Hepatocyte (in vitro differentiated cells): Measurements from ENCODE around the gene ACSM3. TPM values are rescaled to one million over a fixed set of nuclear protein-coding genes. Genes with fewer than 3 reads are reported as not detected.

Source experiments
- DNase-seq: peaks from one replicate; pipeline ENCODE4 v3.0.0-alpha.2; 2016; ENCODE audit warnings: low spot score
- H2AFZ ChIP-seq: fragments of 200-600 bp; sonication (generic); 2 replicates; pipeline ENCODE4 v1.6.0; 2016; ENCODE audit warnings: antibody characterized with exemption, mild to moderate bottlenecking
- H3K27ac ChIP-seq: fragments of 200-600 bp; sonication (generic); 2 replicates; pipeline ENCODE4 v1.5.1; 2016; ENCODE audit warnings: mild to moderate bottlenecking
- H3K27me3 ChIP-seq: fragments of 200-600 bp; sonication (generic); 2 replicates; pipeline ENCODE4 v1.6.1; 2016
- H3K36me3 ChIP-seq: fragments of 200-600 bp; sonication (generic); replicated peaks from 2 replicates; pipeline ENCODE4 v1.5.1; 2016; ENCODE audit warnings: low read depth; ENCODE audit not compliant: insufficient read depth
- H3K4me1 ChIP-seq: fragments of 200-600 bp; sonication (generic); 2 replicates; pipeline ENCODE4 v1.5.1; 2016; ENCODE audit warnings: mild to moderate bottlenecking, moderate library complexity; ENCODE audit not compliant: insufficient read depth
- H3K4me2 ChIP-seq: fragments of 200-600 bp; sonication (generic); 2 replicates; pipeline ENCODE4 v1.6.0; 2016
- H3K4me3 ChIP-seq: fragments of 200-600 bp; sonication (generic); 2 replicates; pipeline ENCODE4 v1.5.1; 2016; ENCODE audit warnings: mild to moderate bottlenecking
- H3K79me2 ChIP-seq: fragments of 200-600 bp; sonication (generic); 2 replicates; pipeline ENCODE4 v1.6.0; 2017; ENCODE audit warnings: mild to moderate bottlenecking
- H3K9me2 ChIP-seq: fragments of 200-600 bp; sonication (generic); replicated peaks from 2 replicates; pipeline ENCODE4 v1.6.0; 2017; ENCODE audit warnings: mild to moderate bottlenecking; ENCODE audit not compliant: insufficient read depth
- H3K9me3 ChIP-seq: fragments of 200-600 bp; sonication (generic); 2 replicates; pipeline ENCODE4 v1.5.1; 2016; ENCODE audit warnings: low read depth, mild to moderate bottlenecking
- H4K20me1 ChIP-seq: fragments of 200-600 bp; sonication (generic); 2 replicates; pipeline ENCODE4 v1.6.0; 2016; ENCODE audit warnings: mild to moderate bottlenecking; ENCODE audit not compliant: insufficient read depth, poor library complexity, severe bottlenecking
- EZH2 ChIP-seq: fragments of 200-600 bp; sonication (generic); IDR thresholded peaks from 2 replicates; pipeline ENCODE4 v1.6.1; 2016; ENCODE audit warnings: antibody characterized with exemption, mild to moderate bottlenecking, borderline replicate concordance
- EZH2phosphoT487 ChIP-seq: fragments of 200-600 bp; sonication (generic); IDR thresholded peaks from one replicate; pipeline ENCODE4 v1.6.1; 2018; ENCODE audit warnings: antibody characterized with exemption, mild to moderate bottlenecking, low read depth, moderate library complexity; ENCODE audit not compliant: unreplicated experiment, severe bottlenecking
- WGBS: methylation state at CpG from one replicate; pipeline ENCODE4 v1.1.6; 2016; ENCODE audit warnings: low lambda C conversion rate; ENCODE audit errors: missing lambda C conversion rate; 5-methylcytosine and 5-hydroxymethylcytosine counted together
- polyA plus RNA-seq: library from polyadenylated mRNA; unstranded; fragments of >200 nt; fragmentation: Nextera tagmentation; extraction: Ambion mirVana; gene quantifications from 2 replicates; pipeline ENCODE4 v1.2.1, GENCODE V29; 2016
- total RNA-seq: library from RNA; depleted of rRNA; stranded (reverse); fragments of >200 nt; gene quantifications from 2 replicates; pipeline ENCODE4 v1.2.3, GENCODE V29; 2014
- TF ChIP-seq, protein P1 (sequence below): fragments of 200-600 bp; sonication (generic); IDR thresholded peaks from 2 replicates; pipeline ENCODE4 v1.5.1; 2016; ENCODE audit warnings: antibody characterized with exemption, mild to moderate bottlenecking; ENCODE audit not compliant: poor library complexity

Gene ACSM3
- total and polyA plus RNA-seq, 2 experiments from 2014 or later, result 14.5 to 26.5 TPM

DNA sequence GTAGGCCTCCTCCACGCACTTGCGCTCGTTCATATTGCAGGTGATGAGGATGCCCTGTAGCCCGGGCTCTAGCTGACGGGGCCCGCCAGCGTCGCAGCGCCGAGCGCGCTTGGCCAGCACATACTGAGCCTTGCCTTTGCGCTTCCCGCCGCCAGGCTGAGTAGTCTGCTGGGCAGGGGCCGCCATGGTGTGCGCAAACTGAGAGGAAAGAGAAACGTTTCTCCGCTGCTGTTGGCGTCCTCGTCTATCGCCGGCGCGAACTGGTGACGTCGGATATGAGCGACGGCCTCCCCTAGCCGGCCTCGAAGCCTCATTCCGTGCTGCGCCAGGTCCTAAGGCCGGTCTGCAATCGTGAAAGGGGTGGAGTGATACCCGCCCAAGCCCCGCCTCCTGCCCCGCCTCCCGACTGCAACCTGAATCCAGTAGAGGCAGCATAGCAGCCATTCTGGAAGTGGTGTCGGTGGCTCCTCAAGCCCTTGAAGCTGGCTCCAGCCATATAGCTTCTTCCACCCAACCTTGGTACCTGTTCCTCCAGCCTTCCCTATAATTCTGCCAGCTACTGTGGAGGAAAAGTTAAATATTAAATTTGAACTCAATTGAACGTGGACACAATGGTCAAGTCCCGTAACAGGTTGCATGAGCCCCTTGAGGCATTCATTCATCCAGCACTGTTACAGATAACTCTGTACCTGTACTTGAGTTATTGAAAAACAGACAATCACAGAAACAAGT is 22.1 kb upstream of the ACSM3 start, which contains the start of gene THUMPD1:
Gene THUMPD1 (minus strand): TSS at position 265 of the 732 bp plus-strand sequence. CDS start 79 bp downstream, at position 186.
- H3K36me3 ChIP-seq, result no peaks in the 10 kb centered on the region
- peaks cover 9% of the 10 kb centered on the region for H3K4me1 ChIP-seq
- 6% methylated on average over 30 of the region's 42 CpGs for WGBS
- peak within 1 kb of the TSS; percentile 96 for H2AFZ ChIP-seq
- peaks cover 30% of the 10 kb centered on the region for H4K20me1 ChIP-seq
- H3K9me2 ChIP-seq, result no peaks in the 10 kb centered on the region
- H3K79me2 ChIP-seq, result peaks cover 34% of the 10 kb centered on the region
- peak within 1 kb of the TSS; percentile 98 for H3K27ac ChIP-seq
- peak; percentile 97 for DNase-seq
- TF ChIP-seq, protein P1, sequence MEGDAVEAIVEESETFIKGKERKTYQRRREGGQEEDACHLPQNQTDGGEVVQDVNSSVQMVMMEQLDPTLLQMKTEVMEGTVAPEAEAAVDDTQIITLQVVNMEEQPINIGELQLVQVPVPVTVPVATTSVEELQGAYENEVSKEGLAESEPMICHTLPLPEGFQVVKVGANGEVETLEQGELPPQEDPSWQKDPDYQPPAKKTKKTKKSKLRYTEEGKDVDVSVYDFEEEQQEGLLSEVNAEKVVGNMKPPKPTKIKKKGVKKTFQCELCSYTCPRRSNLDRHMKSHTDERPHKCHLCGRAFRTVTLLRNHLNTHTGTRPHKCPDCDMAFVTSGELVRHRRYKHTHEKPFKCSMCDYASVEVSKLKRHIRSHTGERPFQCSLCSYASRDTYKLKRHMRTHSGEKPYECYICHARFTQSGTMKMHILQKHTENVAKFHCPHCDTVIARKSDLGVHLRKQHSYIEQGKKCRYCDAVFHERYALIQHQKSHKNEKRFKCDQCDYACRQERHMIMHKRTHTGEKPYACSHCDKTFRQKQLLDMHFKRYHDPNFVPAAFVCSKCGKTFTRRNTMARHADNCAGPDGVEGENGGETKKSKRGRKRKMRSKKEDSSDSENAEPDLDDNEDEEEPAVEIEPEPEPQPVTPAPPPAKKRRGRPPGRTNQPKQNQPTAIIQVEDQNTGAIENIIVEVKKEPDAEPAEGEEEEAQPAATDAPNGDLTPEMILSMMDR, result peak; percentile 6
- TF ChIP-seq EZH2, result no peak
- no peaks in the 10 kb centered on the region for H3K27me3 ChIP-seq
- H3K4me2 ChIP-seq, result peak within 1 kb of the TSS; percentile 88
- H3K9me3 ChIP-seq, result no peaks in the 10 kb centered on the region
- peak within 1 kb of the TSS; percentile 87 for H3K4me3 ChIP-seq

DNA sequence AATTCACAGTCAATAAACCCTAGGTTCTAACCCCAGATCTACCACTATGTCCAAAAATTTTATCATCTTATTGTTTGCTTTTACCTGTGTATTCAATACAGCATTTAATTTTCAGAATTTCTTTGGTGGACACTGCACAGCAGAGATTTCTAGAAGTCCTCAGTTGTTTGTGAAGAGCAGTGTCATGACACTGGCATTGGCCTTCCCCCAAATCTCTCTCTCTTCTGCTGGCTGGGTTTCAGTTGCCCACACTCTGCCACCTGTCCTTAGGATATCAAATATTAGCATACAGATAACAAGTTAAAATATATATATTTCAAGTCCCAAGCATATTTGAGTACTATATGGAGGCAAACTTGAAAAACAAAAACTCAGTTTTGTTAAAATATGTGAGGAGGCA is 20.2 kb upstream of the ACSM3 start:
- H4K20me1 ChIP-seq, result peaks cover 23% of the 10 kb centered on the region
- no peak for DNase-seq
- no peak overlapping the region for H3K27ac ChIP-seq
- no peak overlapping the region for H3K4me2 ChIP-seq
- H3K9me2 ChIP-seq, result no peaks in the 10 kb centered on the region
- peaks cover 25% of the 10 kb centered on the region for H3K79me2 ChIP-seq
- no peak overlapping the region for H3K4me3 ChIP-seq
- TF ChIP-seq EZH2, result no peak
- no peak for TF ChIP-seq EZH2phosphoT487
- TF ChIP-seq, protein P1, result no peak
- H2AFZ ChIP-seq, result no peak overlapping the region
- no peaks in the 10 kb centered on the region for H3K36me3 ChIP-seq
- H3K27me3 ChIP-seq, result no peaks in the 10 kb centered on the region
- H3K4me1 ChIP-seq, result peaks cover 9% of the 10 kb centered on the region
- H3K9me3 ChIP-seq, result no peaks in the 10 kb centered on the region

DNA sequence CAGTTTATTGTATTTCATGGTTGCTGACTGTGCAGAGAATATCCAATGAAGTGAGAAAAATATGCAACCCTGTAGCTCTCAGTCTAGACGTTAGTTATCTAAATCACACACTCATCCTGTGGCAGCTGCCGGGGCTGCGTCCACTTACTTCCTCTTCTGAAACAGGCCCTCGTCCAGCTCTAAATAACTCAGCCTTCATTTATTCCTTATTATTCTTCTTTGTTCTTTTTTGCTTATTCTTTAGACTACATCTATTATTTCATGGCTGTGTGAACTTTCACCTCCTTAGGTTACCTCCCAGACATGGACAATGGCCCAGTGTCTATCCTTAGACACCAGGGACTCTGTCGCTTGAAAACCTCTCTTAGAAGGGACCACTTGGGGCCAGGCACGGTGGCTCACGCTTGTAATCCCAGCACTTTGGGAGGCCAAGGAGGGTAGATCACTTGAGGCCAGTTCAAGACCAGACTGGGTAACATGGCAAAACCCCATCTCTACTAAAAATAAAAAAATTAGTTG is 18.8 kb upstream of the ACSM3 start:
- H4K20me1 ChIP-seq, result peaks cover 11% of the 10 kb centered on the region
- H3K79me2 ChIP-seq, result peaks cover 11% of the 10 kb centered on the region
- TF ChIP-seq EZH2 (no peak), EZH2phosphoT487 (no peak)
- TF ChIP-seq, protein P1, result no peak
- H3K9me2 ChIP-seq, result no peaks in the 10 kb centered on the region
- H3K4me2 ChIP-seq, result no peak overlapping the region
- H3K36me3 ChIP-seq, result no peaks in the 10 kb centered on the region
- no peaks in the 10 kb centered on the region for H3K9me3 ChIP-seq
- no peak for DNase-seq
- H3K27ac ChIP-seq, result no peak overlapping the region
- no peak overlapping the region for H2AFZ ChIP-seq
- H3K4me1 ChIP-seq, result peaks cover 6% of the 10 kb centered on the region
- WGBS, result 91% methylated on average over 7 of the region's 7 CpGs
- no peaks in the 10 kb centered on the region for H3K27me3 ChIP-seq
- no peak overlapping the region for H3K4me3 ChIP-seq
